ENCODE measurements around the gene MOB3A. TPM values are rescaled to one million over a fixed set of nuclear protein-coding genes. Genes with fewer than 3 reads are reported as not detected.

MOB3A gene
- total and polyA plus RNA-seq, 2 of the 8 experiments (the other 6 are each of a cell fraction or from before 2014, with no cell fraction given): 9.2 to 9.6 TPM

- DNase-seq (ENCODE audit: low read depth in 1 of 2, low spot score in 2 of 2): no peak
- peaks cover 0 to 13% (median 8%) of the 10 kb centered on the region in 4 experiments; a peak in 5 of 7 replicates for H3K4me1 ChIP-seq (replicated peaks in 1 of 4; ENCODE audit: control insufficient read depth in 3 of 4, insufficient read depth in 4 of 4, low read length in 3 of 4)
- peaks cover 21 to 48% of the 10 kb centered on the region in 2 experiments for H4K20me1 ChIP-seq (replicated peaks in 1 of 2; ENCODE audit: control insufficient read depth in 1 of 2, insufficient read depth in 2 of 2, low read length in 2 of 2)
- no peak overlapping the region for H3K23ac ChIP-seq (ENCODE audit: insufficient read length)
- H2BK12ac ChIP-seq (ENCODE audit: low read depth, low read length): no peak overlapping the region
- no peak overlapping the region for H4K91ac ChIP-seq (replicated peaks; ENCODE audit: insufficient read length, low read length)
- no peak for FAIRE-seq
- no peak overlapping the region for H3K56ac ChIP-seq (replicated peaks; ENCODE audit: insufficient read length, low read depth, low read length)
- H4K5ac ChIP-seq (ENCODE audit: insufficient read length, low read depth, low read length): no peak overlapping the region
- no peak overlapping the region for H2AFZ ChIP-seq (ENCODE audit: low read length)
- H3K4ac ChIP-seq (replicated peaks; ENCODE audit: insufficient read length, low read depth, low read length): no peak overlapping the region
- H3K36me3 ChIP-seq (ENCODE audit: control insufficient read depth in 2 of 4, insufficient read depth in 4 of 4, low read length in 3 of 4): peaks cover 0 to 8% (median 2%) of the 10 kb centered on the region in 4 experiments; a peak in 5 of 8 replicates
- H2AK5ac ChIP-seq (ENCODE audit: low read depth, low read length): no peak overlapping the region
- no peak overlapping the region for H3K9ac ChIP-seq (replicated peaks in 1 of 4; ENCODE audit: extremely low read depth in 1 of 4, low read depth in 3 of 4, low read length in 3 of 4)
- POLR2A ChIA-PET (ENCODE audit: partially characterized antibody): interaction anchor here (0.8 to 22.2 kb wide), 9 partner anchors 12 to 367 kb away, joined by 3 to 524 read pairs (median 4); no protein-coding TSS in a partner anchor
- CTCF ChIA-PET (ENCODE audit: partially characterized antibody): interaction anchor here (0.6 to 1.6 kb wide), 5 partner anchors 13 to 224 kb away, joined by 3 to 4 read pairs (median 3); no protein-coding TSS in a partner anchor
- 92% methylated on average over 15 of the region's 17 CpGs; no CpG with 5 or more reads in 1 of the 2 experiments for WGBS, 2 experiments (ENCODE audit: extremely low coverage in 1 of 2, insufficient coverage in 1 of 2, insufficient read length in 1 of 2, insufficient replicate concordance in 2 of 2, low coverage in 1 of 2, low lambda C conversion rate in 2 of 2, missing lambda C conversion rate in 1 of 2)
- H3K4me3 ChIP-seq (ENCODE audit: extremely low read depth in 1 of 4, insufficient read depth in 2 of 4, low read depth in 3 of 4, low read length in 4 of 4): no peak overlapping the region
- H3K18ac ChIP-seq (ENCODE audit: extremely low read depth, low read length): no peak overlapping the region
- peak overlapping the region; percentile 35; the same call in 1 of the 2 replicates for H2BK5ac ChIP-seq (ENCODE audit: low read depth, low read length)
- no peak overlapping the region for H2BK15ac ChIP-seq (ENCODE audit: low read length)
- peaks cover 4% of the 10 kb centered on the region; the same call in 1 of the 2 replicates for H3K23me2 ChIP-seq (ENCODE audit: low read depth, low read length)
- no peak overlapping the region for H2BK120ac ChIP-seq (replicated peaks; ENCODE audit: low read depth, low read length)
- no peak overlapping the region; a peak in 1 of 4 replicates for H3K4me2 ChIP-seq (ENCODE audit: insufficient read depth in 1 of 2, low read depth in 2 of 2, low read length in 2 of 2)
- H3K14ac ChIP-seq (ENCODE audit: insufficient read length): no peak overlapping the region
- H3K27ac ChIP-seq (ENCODE audit: low read depth, low read length): no peak overlapping the region; the same call in 1 of the 2 replicates
- peaks cover 23% of the 10 kb centered on the region for H3K79me1 ChIP-seq (ENCODE audit: low read depth, low read length)
- H3K9me3 ChIP-seq (ENCODE audit: insufficient read depth in 2 of 2, low read depth in 1 of 2, low read length in 1 of 2): no peaks in the 10 kb centered on the region
- H4K8ac ChIP-seq (ENCODE audit: extremely low read depth, insufficient read depth, low read length): no peak overlapping the region; the same call in 1 of the 2 replicates
- H2BK20ac ChIP-seq (ENCODE audit: low read length): no peak overlapping the region
- H3K27me3 ChIP-seq (replicated peaks in 1 of 4; ENCODE audit: control insufficient read depth in 3 of 4, extremely low read depth in 1 of 4, insufficient read depth in 3 of 4, low read length in 3 of 4): no peaks in the 10 kb centered on the region
- H3K79me2 ChIP-seq (ENCODE audit: control insufficient read depth in 1 of 2, insufficient read depth in 2 of 2, low read length in 2 of 2): peaks cover 9 to 29% of the 10 kb centered on the region in 2 experiments; a peak in 2 of 4 replicates
- TF ChIP-seq CHD2 (IDR thresholded peaks at IDR 0.05; ENCODE audit: low read length) (no peak), ZNF274 (IDR thresholded peaks at IDR 0.05; ENCODE audit: borderline replicate concordance, extremely low read depth, low read length) (no peak), KDM4A (IDR thresholded peaks at IDR 0.05; ENCODE audit: low read depth, low read length, severe bottlenecking) (no peak), BRCA1 (IDR thresholded peaks at IDR 0.05; ENCODE audit: low read depth, low read length) (no peak), CBX5 (IDR thresholded peaks at IDR 0.05; ENCODE audit: low read depth, low read length) (no peak), EGR1 (IDR thresholded peaks at IDR 0.05; ENCODE audit: borderline replicate concordance, low read depth, low read length) (no peak), TEAD4 (IDR thresholded peaks at IDR 0.05; ENCODE audit: low read depth, low read length) (no peak), GABPA (IDR thresholded peaks at IDR 0.05; ENCODE audit: borderline replicate concordance, insufficient read depth, low read length) (no peak), SP1 (IDR thresholded peaks at IDR 0.05; ENCODE audit: low read depth, low read length) (no peak), CBX8 (IDR thresholded peaks at IDR 0.05; ENCODE audit: borderline replicate concordance, low read depth, low read length) (no peak)
Observed at GRCh38 chr19:2048104-2048958, 47.8 kb downstream of the MOB3A start.

All from H1 (cell line).